8988T (cell line): Measurements from ENCODE around the gene ACP6.
A peak's percentile ranks its signal among the peaks of the same experiment; 100 is the strongest.
"Not testable (repeated sequence)": the region's sequence is repeated elsewhere in the genome, so short reads cannot be mapped to it uniquely, and the experiment has no call there.

Source experiments
- DNase-seq: peaks from one replicate; pipeline ENCODE4 v3.0.0; 2011

Gene ACP6

GRCh38 chr1:147618771-147619170 lies 51.6 kb downstream of the ACP6 start:
- DNase-seq, result no peak

GRCh38 chr1:147618077-147618569 lies 52.2 kb downstream of the ACP6 start:
- DNase-seq, result no peak

- not testable (repeated sequence) for DNase-seq
Observed at GRCh38 chr1:147614966-147615365, 55.4 kb downstream of the ACP6 start.

GRCh38 chr1:147613506-147613905 lies 56.8 kb downstream of the ACP6 start:
- DNase-seq, result no peak

- DNase-seq, result no peak
Observed at GRCh38 chr1:147612366-147612765, 58.0 kb downstream of the ACP6 start.

GRCh38 chr1:147611586-147611985 lies 58.7 kb downstream of the ACP6 start:
- no peak for DNase-seq

GRCh38 chr1:147611021-147611426 lies 59.3 kb downstream of the ACP6 start:
- DNase-seq, result no peak

GRCh38 chr1:147609358-147609757 lies 61.0 kb downstream of the ACP6 start:
- no peak for DNase-seq

- no peak for DNase-seq
Observed at GRCh38 chr1:147608596-147608995, 61.7 kb downstream of the ACP6 start.

- no peak for DNase-seq
Observed at GRCh38 chr1:147605591-147605990, 64.7 kb downstream of the ACP6 start.

GRCh38 chr1:147603986-147604385 lies 66.3 kb downstream of the ACP6 start:
- DNase-seq, result no peak

- DNase-seq, result no peak
Observed at GRCh38 chr1:147600119-147601111, 69.9 kb downstream of the ACP6 start.

GRCh38 chr1:147599362-147600118 lies 70.8 kb downstream of the ACP6 start:
- DNase-seq, result peak; percentile 88

- no peak for DNase-seq
Observed at GRCh38 chr1:147598621-147599361, 71.5 kb downstream of the ACP6 start.

- no peak for DNase-seq
Observed at GRCh38 chr1:147597010-147597409, 73.3 kb downstream of the ACP6 start.
